RWPE1 (cell line): ENCODE data around the gene OR4F6.

Source experiments
- CTCF ChIA-PET: fragments of 350-600 bp; sonication (Branson Sonifier 250); formaldehyde crosslinking; extraction: SDS; loops from one replicate; lab custom pipeline; 2021; lab: Yijun Ruan, JAX
- POLR2A ChIA-PET: fragments of 400-600 bp; formaldehyde crosslinking; extraction: SDS; loops from one replicate; lab custom pipeline; 2020; ENCODE audit warnings: antibody characterized with exemption; ENCODE audit not compliant: low non-redundant PET; lab: Yijun Ruan, JAX
- DNase-seq: peaks from one replicate; pipeline ENCODE4 v3.0.0; 2012; ENCODE audit warnings: low spot score
- H3K27ac ChIP-seq: fragments of 450-650 bp; 2 replicates; pipeline ENCODE4 v1.5.1; 2017
- TF ChIP-seq, protein P1 (sequence below): fragments of 450-650 bp; conservative IDR thresholded peaks from 2 replicates; pipeline ENCODE4 v1.5.1; 2017; ENCODE audit warnings: low read depth, mild to moderate bottlenecking

Gene OR4F6

DNA sequence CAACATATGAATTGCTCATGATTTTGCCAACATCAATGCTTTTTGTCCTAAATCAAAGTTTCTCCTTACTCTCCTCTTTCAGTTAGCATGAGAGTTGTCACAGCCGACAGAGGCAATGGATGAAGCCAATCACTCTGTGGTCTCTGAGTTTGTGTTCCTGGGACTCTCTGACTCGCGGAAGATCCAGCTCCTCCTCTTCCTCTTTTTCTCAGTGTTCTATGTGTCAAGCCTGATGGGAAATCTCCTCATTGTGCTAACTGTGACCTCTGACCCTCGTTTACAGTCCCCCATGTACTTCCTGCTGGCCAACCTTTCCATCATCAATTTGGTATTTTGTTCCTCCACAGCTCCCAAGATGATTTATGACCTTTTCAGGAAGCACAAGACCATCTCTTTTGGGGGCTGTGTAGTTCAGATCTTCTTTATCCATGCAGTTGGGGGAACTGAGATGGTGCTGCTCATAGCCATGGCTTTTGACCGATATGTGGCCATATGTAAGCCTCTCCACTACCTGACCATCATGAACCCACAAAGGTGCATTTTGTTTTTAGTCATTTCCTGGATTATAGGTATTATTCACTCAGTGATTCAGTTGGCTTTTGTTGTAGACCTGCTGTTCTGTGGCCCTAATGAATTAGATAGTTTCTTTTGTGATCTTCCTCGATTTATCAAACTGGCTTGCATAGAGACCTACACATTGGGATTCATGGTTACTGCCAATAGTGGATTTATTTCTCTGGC, 2.5 kb downstream of the OR4F6 start:
- POLR2A ChIA-PET, result no interaction called here
- TF ChIP-seq, protein P1, sequence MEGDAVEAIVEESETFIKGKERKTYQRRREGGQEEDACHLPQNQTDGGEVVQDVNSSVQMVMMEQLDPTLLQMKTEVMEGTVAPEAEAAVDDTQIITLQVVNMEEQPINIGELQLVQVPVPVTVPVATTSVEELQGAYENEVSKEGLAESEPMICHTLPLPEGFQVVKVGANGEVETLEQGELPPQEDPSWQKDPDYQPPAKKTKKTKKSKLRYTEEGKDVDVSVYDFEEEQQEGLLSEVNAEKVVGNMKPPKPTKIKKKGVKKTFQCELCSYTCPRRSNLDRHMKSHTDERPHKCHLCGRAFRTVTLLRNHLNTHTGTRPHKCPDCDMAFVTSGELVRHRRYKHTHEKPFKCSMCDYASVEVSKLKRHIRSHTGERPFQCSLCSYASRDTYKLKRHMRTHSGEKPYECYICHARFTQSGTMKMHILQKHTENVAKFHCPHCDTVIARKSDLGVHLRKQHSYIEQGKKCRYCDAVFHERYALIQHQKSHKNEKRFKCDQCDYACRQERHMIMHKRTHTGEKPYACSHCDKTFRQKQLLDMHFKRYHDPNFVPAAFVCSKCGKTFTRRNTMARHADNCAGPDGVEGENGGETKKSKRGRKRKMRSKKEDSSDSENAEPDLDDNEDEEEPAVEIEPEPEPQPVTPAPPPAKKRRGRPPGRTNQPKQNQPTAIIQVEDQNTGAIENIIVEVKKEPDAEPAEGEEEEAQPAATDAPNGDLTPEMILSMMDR, result no peak
- CTCF ChIA-PET, result no interaction called here
- H3K27ac ChIP-seq, result no peak overlapping the region
- no peak for DNase-seq

DNA sequence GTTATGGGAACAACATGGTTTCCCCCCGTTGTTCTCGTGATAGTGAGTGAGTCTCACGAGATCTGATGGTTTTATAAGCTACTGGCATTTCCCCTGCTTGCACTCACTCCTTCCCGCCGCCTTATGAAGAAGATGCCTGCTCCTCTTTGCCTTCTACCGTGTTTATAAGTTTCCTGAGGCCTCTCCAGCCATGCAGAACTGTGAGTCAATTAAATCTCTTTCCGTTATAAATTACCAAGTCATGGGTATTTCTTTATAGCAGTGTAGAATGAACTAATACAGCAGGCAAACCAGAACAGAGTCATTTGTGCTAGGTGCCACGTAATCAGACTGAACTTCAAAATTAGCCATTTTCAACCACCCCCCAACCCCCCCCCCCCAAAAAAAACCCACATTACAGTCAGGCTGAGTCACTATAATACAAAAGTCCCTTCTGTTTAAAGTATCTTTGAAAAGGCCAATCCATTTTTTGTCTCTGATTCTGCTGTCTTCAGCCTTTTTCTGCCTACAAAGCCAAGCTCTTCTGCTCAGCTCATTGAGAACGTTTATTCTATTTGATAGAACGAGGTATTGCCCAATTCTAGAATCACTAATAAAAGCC, 4.1 kb downstream of the OR4F6 start:
- TF ChIP-seq, protein P1, result no peak
- H3K27ac ChIP-seq, result no peak overlapping the region
- DNase-seq, result no peak
- CTCF ChIA-PET, result no interaction called here
- POLR2A ChIA-PET, result no interaction called here

DNA sequence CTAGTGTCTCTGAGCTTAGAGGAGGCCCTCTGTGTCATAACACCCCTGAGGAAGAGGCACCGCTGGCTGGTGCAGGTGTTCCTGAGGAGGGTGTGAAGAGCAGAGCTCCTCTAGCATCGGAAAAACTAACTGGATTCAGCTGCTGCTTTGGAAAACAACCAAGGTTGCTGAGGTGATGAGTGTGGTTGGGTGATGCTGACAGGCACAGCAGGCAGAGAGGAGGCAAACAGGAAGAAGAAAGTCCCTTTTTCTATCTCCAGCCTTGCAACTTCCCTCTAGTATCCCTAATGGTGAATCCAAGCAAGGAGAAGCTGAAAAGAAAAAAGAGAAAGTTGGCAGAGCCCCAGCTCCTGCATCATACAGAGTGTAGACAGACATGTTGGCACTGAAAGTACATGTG, 4.9 kb downstream of the OR4F6 start:
- no peak for DNase-seq
- TF ChIP-seq, protein P1, result no peak
- ChIA-PET CTCF (no interaction called here), POLR2A (no interaction called here)
- no peak overlapping the region for H3K27ac ChIP-seq

DNA sequence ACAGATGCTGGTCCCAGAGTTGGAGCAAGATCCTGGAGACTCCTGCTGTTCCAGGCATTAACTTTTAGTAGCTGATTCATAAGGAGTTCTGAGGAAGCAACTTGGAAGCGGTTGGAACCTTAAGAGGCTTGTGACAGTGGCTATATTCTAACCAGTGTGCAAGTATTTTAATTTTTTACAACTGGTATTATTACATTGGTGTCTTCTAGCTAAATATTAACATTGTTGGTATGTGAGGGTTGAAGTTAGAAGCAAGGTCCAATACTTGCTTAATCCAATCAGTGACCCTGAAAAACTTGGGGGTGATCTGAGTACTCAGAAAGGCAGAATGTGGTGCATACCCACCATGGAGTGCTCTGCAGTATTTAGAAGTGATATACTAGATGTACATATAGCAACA, 7.1 kb downstream of the OR4F6 start:
- ChIA-PET POLR2A (no interaction called here), CTCF (no interaction called here)
- DNase-seq, result no peak
- TF ChIP-seq, protein P1, result no peak
- H3K27ac ChIP-seq, result no peak overlapping the region

DNA sequence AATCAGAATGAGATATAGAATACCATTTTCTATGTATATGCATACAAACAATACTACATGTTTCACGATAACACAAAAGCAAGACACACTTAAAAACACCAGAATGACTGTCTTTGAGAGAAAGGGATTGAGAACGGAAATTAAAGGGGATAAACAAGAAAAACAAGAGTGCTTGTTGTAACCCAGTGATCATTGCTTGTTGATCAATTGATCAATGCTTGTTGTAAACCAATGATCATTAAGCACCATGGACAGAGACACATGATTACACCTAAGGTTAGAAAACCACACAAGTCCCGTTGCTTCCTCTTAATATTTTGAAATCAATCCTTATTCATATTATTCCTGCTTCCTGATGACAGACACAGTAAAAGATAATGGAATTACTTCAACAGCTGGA, 7.6 kb downstream of the OR4F6 start:
- H3K27ac ChIP-seq, result no peak overlapping the region
- CTCF ChIA-PET, result no interaction called here
- TF ChIP-seq, protein P1, result no peak
- DNase-seq, result peak; percentile 14
- POLR2A ChIA-PET, result no interaction called here

DNA sequence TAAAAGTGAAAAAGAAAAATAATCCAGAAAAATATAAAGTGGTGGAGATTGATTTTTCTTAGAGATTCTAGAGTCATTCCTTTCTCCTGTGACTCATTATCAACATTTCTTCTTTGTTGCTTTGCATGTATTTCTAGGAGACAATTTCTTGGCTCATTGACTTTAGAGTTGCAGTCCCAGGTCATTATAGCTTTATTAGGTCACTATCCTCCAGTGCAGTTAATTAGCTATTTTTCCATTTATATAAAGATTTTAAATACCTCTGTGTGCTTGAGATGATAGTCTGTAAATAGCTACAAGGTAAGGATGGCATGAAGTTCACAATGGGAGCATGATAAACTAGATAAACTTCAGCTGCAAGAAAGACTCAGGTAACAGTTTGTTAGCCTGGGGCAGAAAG, 8.6 kb downstream of the OR4F6 start, which contains the start of gene OR4F15:
TSS of gene OR4F15 (plus strand) at position 301 of the 400 bp plus-strand sequence. CDS start 5,985 bp downstream, outside the sequence.
- CTCF ChIA-PET, result no interaction called here
- H3K27ac ChIP-seq, result no peak within 1 kb of the TSS
- POLR2A ChIA-PET, result no interaction called here
- TF ChIP-seq, protein P1, result no peak
- DNase-seq, result no peak
